Measurements from ENCODE around the gene KIF5A.

The KIF5A gene

GRCh38 chr12:57579677-57580465, 30.0 kb downstream of the KIF5A start:
- TF ChIP-seq ZFX (IDR thresholded peaks at IDR 0.05): no peak
- TF ChIP-seq, protein P1, sequence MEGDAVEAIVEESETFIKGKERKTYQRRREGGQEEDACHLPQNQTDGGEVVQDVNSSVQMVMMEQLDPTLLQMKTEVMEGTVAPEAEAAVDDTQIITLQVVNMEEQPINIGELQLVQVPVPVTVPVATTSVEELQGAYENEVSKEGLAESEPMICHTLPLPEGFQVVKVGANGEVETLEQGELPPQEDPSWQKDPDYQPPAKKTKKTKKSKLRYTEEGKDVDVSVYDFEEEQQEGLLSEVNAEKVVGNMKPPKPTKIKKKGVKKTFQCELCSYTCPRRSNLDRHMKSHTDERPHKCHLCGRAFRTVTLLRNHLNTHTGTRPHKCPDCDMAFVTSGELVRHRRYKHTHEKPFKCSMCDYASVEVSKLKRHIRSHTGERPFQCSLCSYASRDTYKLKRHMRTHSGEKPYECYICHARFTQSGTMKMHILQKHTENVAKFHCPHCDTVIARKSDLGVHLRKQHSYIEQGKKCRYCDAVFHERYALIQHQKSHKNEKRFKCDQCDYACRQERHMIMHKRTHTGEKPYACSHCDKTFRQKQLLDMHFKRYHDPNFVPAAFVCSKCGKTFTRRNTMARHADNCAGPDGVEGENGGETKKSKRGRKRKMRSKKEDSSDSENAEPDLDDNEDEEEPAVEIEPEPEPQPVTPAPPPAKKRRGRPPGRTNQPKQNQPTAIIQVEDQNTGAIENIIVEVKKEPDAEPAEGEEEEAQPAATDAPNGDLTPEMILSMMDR (conservative IDR thresholded peaks at IDR 0.05): no peak
- no peak overlapping the region for H3K27ac ChIP-seq

- TF ChIP-seq, protein P1 (conservative IDR thresholded peaks at IDR 0.05): no peak
- no peak for TF ChIP-seq ZFX (IDR thresholded peaks at IDR 0.05)
- H3K27ac ChIP-seq: no peak overlapping the region
Observed at GRCh38 chr12:57580466-57580795, 30.6 kb downstream of the KIF5A start.

GRCh38 chr12:57581802-57582201, 32.0 kb downstream of the KIF5A start:
- TF ChIP-seq, protein P1 (conservative IDR thresholded peaks at IDR 0.05): no peak
- TF ChIP-seq ZFX (IDR thresholded peaks at IDR 0.05): no peak
- no peak overlapping the region for H3K27ac ChIP-seq

DNA sequence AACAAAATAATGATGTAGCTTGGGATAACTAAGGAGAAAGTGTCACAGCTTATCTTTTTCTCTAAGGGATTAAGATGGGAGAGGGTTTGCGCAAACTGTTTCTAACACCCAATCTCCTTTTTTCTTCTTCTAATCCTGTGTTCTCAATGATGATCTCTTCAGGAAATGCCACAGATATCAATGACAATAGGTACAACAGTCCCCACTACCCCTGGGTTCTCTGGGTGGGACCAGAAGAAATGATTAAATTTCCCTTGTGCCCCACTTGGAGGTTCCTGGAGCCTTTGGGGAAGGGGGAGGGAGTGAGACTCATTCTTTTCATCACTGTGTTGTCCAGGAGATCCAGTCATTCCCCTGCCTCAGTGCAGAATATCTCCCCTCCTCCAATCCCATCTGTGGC, 32.6 kb downstream of the KIF5A start:
- H3K27ac ChIP-seq: no peak overlapping the region
- TF ChIP-seq, protein P1 (conservative IDR thresholded peaks at IDR 0.05): no peak
- TF ChIP-seq ZFX (IDR thresholded peaks at IDR 0.05): no peak

- TF ChIP-seq ZFX (IDR thresholded peaks at IDR 0.05): no peak
- TF ChIP-seq, protein P1 (conservative IDR thresholded peaks at IDR 0.05): peak; percentile 96
- no peak overlapping the region for H3K27ac ChIP-seq
Observed at GRCh38 chr12:57583008-57583831, 33.4 kb downstream of the KIF5A start.

DNA sequence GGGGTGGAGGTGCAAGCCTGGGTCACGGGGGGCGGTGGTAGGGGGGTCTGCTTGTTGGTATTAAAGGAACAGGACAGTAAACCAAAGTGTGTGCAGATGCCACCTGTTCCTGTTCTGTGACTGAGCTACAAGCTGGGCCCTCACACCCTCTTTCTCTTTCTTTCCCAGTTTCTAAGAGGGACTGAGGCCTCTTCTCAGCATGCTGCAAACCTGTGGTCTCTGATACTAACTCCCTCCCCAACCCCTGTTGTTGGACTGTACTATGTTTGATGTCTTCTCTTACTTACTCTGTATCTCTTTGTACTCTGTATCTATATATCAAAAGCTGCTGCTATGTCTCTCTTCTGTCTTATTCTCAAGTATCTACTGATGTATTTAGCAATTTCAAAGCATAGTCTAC, 34.2 kb downstream of the KIF5A start:
- no peak overlapping the region for H3K27ac ChIP-seq
- no peak for TF ChIP-seq ZFX (IDR thresholded peaks at IDR 0.05)
- TF ChIP-seq, protein P1 (conservative IDR thresholded peaks at IDR 0.05): no peak

DNA sequence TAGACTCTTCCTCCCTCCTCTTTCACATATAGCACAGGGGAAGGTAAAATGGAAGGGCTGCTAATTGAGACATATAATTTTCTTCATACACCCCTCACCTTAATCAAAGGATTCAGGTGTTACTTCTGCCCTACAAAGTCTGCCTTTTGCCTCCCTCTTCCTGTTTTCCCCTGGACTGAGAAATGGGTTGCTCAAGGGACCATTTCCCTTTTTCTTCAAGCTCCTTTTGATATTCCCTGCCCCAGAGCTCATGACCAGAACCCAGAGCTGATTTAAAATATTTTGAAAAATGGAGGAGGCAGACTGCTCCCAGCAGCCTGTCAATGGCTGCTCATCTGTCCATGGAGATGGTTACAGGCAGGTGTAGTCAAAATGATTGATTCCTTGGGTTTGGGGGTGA, 34.8 kb downstream of the KIF5A start:
- no peak for TF ChIP-seq ZFX (IDR thresholded peaks at IDR 0.05)
- TF ChIP-seq, protein P1 (conservative IDR thresholded peaks at IDR 0.05): no peak

More for the DNA sequence above, 34.8 kb downstream of the KIF5A start:
- no peak overlapping the region for H3K27ac ChIP-seq

Data from C4-2B (cell line).